Activated naive CD4-positive, alpha-beta T cell treated with anti-CD3 and anti-CD28 coated beads for 36 hours (primary cell): ENCODE data around the gene RAD51C. TPM values are rescaled to one million over a fixed set of nuclear protein-coding genes. Genes with fewer than 3 reads are reported as not detected.
"Not testable (repeated sequence)": the region's sequence is repeated elsewhere in the genome, so short reads cannot be mapped to it uniquely, and the experiment has no call there.

Experiments
- CTCF ChIA-PET: fragments of 350-600 bp; sonication (Branson Sonifier 250); formaldehyde crosslinking; loops from one replicate; lab custom pipeline; 2021; ENCODE audit warnings: antibody characterized with exemption; lab: Charles Lee
- DNase-seq: peaks from one replicate; pipeline ENCODE4 v3.0.0-alpha.2; 2020
- H3K27ac Mint-ChIP-seq: one replicate; pipeline ENCODE4 v1.8.0; 2021; ENCODE audit warnings: mild to moderate bottlenecking, mixed read lengths
- H3K27me3 Mint-ChIP-seq: one replicate; pipeline ENCODE4 v1.8.0; 2021; ENCODE audit warnings: low read depth, mixed read lengths
- H3K36me3 Mint-ChIP-seq: one replicate; pipeline ENCODE4 v1.8.0; 2021; ENCODE audit warnings: low read depth, mixed read lengths
- H3K4me1 Mint-ChIP-seq: one replicate; pipeline ENCODE4 v1.8.0; 2021; ENCODE audit warnings: low read depth, mixed read lengths
- H3K4me3 Mint-ChIP-seq: one replicate; pipeline ENCODE4 v1.8.0; 2021; ENCODE audit warnings: mild to moderate bottlenecking, moderate library complexity, mixed read lengths
- H3K9me3 Mint-ChIP-seq: one replicate; pipeline ENCODE4 v1.8.0; 2021; ENCODE audit warnings: mixed read lengths
- intact Hi-C: fragments of 100-400 bp; cut with micrococcal nuclease; formaldehyde crosslinking; loops from one replicate; pipeline ENCODE4 v1.15.1; 2023
- total RNA-seq, 2 experiments: library from RNA; stranded (reverse); gene quantifications; one replicate each; pipeline ENCODE4 v1.2.3, GENCODE V29; 2021

Gene RAD51C
- total RNA-seq, 2 experiments from 2014 or later: 57.7 to 64.6 TPM

DNA sequence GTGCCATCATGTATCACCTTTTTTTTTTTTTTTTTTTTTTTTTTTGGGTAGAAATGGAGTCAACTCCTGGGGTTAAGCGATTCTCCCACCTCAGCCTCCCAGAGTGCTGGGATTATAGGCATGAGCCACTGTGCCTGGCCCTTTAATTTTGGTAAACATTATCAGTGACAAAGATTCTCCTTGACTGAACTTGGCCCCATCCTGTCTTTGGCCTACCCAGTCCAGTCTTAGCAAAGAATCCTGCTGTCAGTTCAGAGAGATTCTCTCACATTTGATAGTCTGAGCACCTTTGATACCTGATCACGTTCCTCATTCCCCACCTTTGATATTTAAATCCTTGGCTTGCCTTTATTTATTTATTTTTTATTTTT, 11.5 kb downstream of the RAD51C start:
- no peak for DNase-seq
- Mint-ChIP-seq H3K4me3 (no peak overlapping the region), H3K36me3 (peaks cover 24% of the 10 kb centered on the region), H3K27me3 (no peaks in the 10 kb centered on the region), H3K9me3 (no peaks in the 10 kb centered on the region), H3K27ac (peak overlapping the region; percentile 71), H3K4me1 (peaks cover 30% of the 10 kb centered on the region)
- CTCF ChIA-PET: interaction anchor here (1.9 kb wide), 1 partner anchor 7 kb away, joined by 8 read pairs; no protein-coding TSS in a partner anchor
- intact Hi-C loops: loop anchor here (2.0 to 5.0 kb wide), 4 partner anchors 45 to 453 kb away; partner anchors contain the start of genes PRR11 and SKA2

DNA sequence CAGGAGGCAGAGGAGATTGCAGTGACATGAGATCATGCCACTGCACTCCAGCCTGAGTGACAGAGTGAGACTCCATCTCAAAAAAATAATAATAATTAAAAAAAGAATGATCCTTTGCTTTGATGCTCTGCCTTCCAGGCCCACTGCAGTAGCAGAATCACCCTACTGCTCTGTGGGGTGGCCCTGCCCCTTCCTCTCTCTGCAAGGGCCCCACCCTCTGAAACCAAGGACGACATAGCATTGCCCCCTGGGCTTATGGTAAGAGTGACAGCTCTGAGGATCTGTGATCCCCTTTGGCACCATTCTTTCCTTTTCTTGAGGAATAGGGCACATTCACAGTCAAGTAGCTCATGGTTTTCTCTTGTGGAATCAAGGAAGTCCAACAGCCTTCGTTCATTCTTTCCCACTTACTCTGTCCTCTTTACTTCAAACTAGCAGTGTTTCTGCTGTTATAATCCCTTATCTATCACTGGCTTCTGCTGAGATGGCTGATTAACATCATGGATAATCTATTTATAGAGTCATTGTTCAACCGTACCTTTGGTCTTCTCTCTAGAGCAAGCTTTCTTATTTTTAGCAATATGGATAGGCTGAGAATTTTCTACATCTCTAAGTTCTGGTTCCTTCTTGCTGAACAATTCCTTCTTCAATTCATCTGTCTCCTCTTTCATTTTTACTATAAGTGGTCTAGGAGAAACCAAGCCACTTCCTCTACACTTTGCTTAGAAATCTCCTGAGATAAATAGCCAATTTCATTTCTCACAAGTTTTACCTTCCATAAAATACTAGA, 14.1 kb downstream of the RAD51C start:
- Mint-ChIP-seq H3K4me1 (peaks cover 28% of the 10 kb centered on the region), H3K27ac (no peak overlapping the region), H3K4me3 (no peak overlapping the region), H3K27me3 (no peaks in the 10 kb centered on the region), H3K36me3 (peaks cover 24% of the 10 kb centered on the region), H3K9me3 (no peaks in the 10 kb centered on the region)
- CTCF ChIA-PET: no interaction called here
- intact Hi-C loops: no loop called here
- no peak for DNase-seq

DNA sequence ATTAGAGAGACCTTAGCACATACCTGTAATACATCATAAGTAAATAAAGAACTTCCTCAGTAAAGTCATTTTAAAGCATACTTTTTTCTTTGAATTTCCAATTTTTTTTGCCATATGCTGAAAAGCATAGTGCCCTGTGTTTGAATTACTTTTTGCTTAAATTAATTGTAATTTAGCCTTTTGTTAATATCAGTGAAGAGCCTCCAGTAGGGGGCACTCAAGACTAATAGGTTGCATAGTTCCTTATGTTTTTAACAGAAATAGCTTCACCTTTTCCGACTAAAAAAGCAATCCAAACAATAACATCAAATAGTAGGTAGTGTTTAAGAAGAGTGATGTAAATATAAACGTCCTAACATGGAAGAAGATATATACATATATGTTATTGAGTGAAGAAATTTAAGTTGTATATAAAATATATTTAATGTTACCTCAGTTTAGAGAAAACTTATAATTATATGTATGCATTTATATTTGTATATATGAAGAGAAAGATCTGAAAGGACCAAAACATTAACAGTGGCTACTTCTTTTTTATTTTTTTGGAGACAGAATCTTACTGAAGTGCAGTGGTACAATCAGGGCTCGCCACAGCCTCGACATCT, 18.6 kb downstream of the RAD51C start:
- Mint-ChIP-seq H3K9me3 (no peaks in the 10 kb centered on the region), H3K36me3 (peaks cover 24% of the 10 kb centered on the region), H3K27me3 (no peaks in the 10 kb centered on the region), H3K4me3 (no peak overlapping the region), H3K4me1 (peaks cover 8% of the 10 kb centered on the region), H3K27ac (no peak overlapping the region)
- intact Hi-C loops: loop anchor here (1.0 kb wide), 1 partner anchor 294 kb away; no protein-coding TSS in a partner anchor
- DNase-seq: peak; percentile 65
- CTCF ChIA-PET: interaction anchor here (0.6 to 1.8 kb wide), 12 partner anchors 8 to 358 kb away, joined by 3 to 15 read pairs (median 6); partner anchors contain the start of gene RAD51C

DNA sequence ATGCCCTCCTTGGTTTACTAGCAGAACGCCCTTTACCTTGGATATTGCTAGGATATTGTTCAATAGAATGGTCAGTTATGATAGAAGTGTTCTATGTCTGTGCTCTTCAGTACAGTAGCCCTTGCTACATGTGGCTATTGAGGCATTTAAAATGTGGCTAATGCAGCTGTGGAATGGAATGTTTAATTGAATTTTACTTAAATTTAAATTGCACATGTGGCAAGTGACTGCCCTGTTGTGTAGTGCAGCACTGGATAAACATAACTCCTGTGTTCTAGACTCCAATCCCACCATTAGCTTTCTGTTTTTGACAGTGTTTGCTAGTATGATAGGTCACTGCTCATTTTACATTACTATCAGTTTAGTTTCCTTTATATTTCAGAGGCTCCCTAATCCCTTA, 29.9 kb downstream of the RAD51C start:
- CTCF ChIA-PET: interaction anchor here (0.6 kb wide), 1 partner anchor 283 kb away, joined by 3 read pairs; no protein-coding TSS in a partner anchor
- Mint-ChIP-seq H3K9me3 (no peaks in the 10 kb centered on the region), H3K4me1 (no peaks in the 10 kb centered on the region), H3K36me3 (peaks cover 16% of the 10 kb centered on the region), H3K27me3 (no peaks in the 10 kb centered on the region), H3K27ac (no peak overlapping the region), H3K4me3 (no peak overlapping the region)
- DNase-seq: no peak
- intact Hi-C loops: no loop called here

DNA sequence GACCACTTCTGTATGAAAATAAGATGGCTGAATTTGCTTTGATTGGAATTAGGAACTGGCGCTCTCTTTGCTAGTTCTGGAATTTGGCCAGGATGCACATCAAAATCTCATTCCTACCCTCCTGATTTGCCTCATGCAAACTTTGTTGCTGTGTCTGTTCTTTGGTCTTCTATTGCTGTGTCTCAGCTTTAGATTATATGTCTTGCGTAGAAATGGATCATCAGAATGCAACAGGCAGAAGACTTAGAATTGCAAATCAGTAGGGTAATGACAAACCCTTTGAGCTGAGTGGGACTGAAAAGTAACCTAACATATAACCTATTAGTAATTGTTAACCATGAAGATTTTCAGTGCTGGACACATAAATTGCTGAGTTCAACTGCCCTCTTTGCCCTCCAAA, 30.3 kb downstream of the RAD51C start:
- H3K4me1 Mint-ChIP-seq: no peaks in the 10 kb centered on the region
- no peaks in the 10 kb centered on the region for H3K27me3 Mint-ChIP-seq
- no peak overlapping the region for H3K4me3 Mint-ChIP-seq
- intact Hi-C loops: no loop called here
- H3K36me3 Mint-ChIP-seq: peaks cover 16% of the 10 kb centered on the region
- DNase-seq: no peak
- H3K9me3 Mint-ChIP-seq: no peaks in the 10 kb centered on the region
- CTCF ChIA-PET: interaction anchor here (0.6 kb wide), 1 partner anchor 203 kb away, joined by 3 read pairs; no protein-coding TSS in a partner anchor
- H3K27ac Mint-ChIP-seq: no peak overlapping the region

DNA sequence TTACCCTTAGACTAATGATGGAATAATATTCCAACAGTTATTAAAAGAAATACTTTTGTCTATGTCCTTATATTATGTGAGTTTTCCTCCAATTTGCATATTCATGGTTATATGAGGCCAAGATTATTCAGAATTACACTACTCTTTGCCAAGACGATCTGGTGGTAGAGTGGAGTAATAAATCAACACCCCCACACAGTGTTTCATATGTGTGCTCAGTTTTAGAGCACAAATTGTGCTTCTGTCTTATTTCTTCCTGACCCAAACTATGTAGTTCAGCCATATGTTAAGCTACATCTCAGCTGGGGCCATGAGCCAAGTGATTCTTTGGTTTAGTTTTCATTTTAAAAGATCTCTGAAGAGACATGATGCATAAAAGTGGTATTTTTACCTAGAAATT, 36.4 kb downstream of the RAD51C start:
- H3K27ac Mint-ChIP-seq: no peak overlapping the region
- CTCF ChIA-PET: interaction anchor here (1.0 kb wide), 1 partner anchor 13 kb away, joined by 9 read pairs; no protein-coding TSS in a partner anchor

DNA sequence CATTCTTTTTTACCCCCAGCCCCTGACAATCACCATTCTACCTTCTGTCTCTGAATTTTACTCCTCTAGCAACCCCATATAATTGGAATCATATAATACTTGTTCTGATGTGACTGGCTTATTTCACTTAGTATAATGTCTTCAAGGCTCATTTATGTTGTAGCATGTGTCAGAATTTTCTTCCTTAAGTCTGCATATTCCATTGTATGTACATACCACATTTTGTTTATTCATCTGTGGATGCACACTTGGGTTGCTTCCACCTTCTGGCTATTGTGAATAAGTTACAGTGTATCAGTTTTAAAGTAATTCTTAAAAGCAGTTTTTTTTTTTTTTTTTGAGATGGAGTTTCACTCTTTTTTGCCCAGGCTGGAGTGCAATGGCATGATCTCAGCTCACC, 38.5 kb downstream of the RAD51C start:
- no peak for DNase-seq
- CTCF ChIA-PET: no interaction called here
- Mint-ChIP-seq H3K4me3 (no peak overlapping the region), H3K36me3 (peaks cover 8% of the 10 kb centered on the region), H3K9me3 (no peaks in the 10 kb centered on the region), H3K27ac (peak overlapping the region; percentile 10), H3K4me1 (no peaks in the 10 kb centered on the region), H3K27me3 (no peaks in the 10 kb centered on the region)
- intact Hi-C loops: no loop called here

More for the DNA sequence above, 36.4 kb downstream of the RAD51C start:
- no peaks in the 10 kb centered on the region for H3K27me3 Mint-ChIP-seq
- no peaks in the 10 kb centered on the region for H3K9me3 Mint-ChIP-seq
- intact Hi-C loops: no loop called here
- no peaks in the 10 kb centered on the region for H3K4me1 Mint-ChIP-seq
- no peak for DNase-seq
- H3K36me3 Mint-ChIP-seq: peaks cover 10% of the 10 kb centered on the region
- H3K4me3 Mint-ChIP-seq: no peak overlapping the region

DNA sequence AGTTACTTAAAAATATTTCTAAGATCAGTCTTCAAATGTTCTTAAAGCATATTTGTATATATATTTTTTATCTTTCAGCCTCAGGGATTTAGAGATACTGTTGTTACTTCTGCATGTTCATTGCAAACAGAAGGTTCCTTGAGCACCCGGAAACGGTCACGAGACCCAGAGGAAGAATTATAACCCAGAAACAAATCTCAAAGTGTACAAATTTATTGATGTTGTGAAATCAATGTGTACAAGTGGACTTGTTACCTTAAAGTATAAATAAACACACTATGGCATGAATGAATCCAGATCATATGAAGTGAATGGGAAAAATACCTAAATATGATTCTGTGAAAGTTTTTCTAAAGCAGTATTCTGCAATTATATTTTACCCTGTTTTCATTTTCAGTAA, 41.6 kb downstream of the RAD51C start:
- intact Hi-C loops: no loop called here
- H3K27me3 Mint-ChIP-seq: no peaks in the 10 kb centered on the region
- H3K4me1 Mint-ChIP-seq: no peaks in the 10 kb centered on the region
- H3K9me3 Mint-ChIP-seq: no peaks in the 10 kb centered on the region
- H3K4me3 Mint-ChIP-seq: no peak overlapping the region
- DNase-seq: no peak
- H3K36me3 Mint-ChIP-seq: peaks cover 5% of the 10 kb centered on the region
- CTCF ChIA-PET: no interaction called here
- no peak overlapping the region for H3K27ac Mint-ChIP-seq

DNA sequence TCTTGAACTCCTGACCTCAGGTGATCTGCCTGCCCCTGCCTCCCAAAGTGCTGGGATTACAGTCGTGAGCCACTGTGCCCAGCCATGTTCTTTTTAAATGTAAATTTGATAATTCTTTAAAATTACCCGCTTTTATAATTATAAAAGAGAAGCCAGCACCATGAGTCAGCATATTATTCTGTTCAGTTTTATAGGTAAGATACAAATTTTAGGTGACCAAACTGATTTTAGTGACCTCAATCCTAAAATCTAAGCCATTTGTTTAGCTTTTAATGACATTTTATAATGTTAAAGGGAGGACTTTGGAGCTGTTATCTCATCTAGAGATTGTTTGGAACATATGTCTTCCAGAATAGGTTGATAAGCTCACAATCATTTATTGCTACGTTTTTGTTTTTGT, 42.4 kb downstream of the RAD51C start:
- no peaks in the 10 kb centered on the region for H3K4me1 Mint-ChIP-seq
- CTCF ChIA-PET: no interaction called here
- no peaks in the 10 kb centered on the region for H3K27me3 Mint-ChIP-seq
- no peaks in the 10 kb centered on the region for H3K9me3 Mint-ChIP-seq
- peaks cover 5% of the 10 kb centered on the region for H3K36me3 Mint-ChIP-seq
- no peak for DNase-seq
- H3K4me3 Mint-ChIP-seq: no peak overlapping the region
- intact Hi-C loops: no loop called here
- no peak overlapping the region for H3K27ac Mint-ChIP-seq

DNA sequence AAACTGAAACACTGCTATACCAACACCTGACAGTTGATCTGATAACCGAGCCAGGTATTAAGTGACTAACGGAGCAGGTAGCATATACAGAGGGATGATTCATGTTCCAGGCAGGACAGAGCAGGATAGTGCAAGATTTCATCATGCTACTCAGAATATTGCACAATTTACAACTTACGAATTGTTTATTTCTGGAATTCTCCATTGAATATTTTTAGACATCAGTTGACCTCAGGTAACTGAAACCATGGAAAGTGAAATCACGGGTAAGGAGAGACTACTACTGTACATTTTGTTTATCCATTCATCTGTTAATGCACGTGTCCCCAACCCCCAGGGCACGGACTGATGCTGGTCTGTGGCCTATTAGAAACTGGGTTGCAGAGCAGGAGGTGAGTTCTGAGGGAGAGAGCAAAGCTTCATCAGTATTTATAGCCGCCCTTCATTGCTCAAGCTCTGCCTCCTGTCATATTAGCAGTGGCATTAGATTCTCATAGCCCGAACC, 48.8 kb downstream of the RAD51C start:
- DNase-seq: no peak
- H3K36me3 Mint-ChIP-seq: no peaks in the 10 kb centered on the region
- intact Hi-C loops: no loop called here
- no peak overlapping the region for H3K4me3 Mint-ChIP-seq
- H3K9me3 Mint-ChIP-seq: no peaks in the 10 kb centered on the region
- no peaks in the 10 kb centered on the region for H3K4me1 Mint-ChIP-seq
- CTCF ChIA-PET: no interaction called here
- H3K27ac Mint-ChIP-seq: no peak overlapping the region
- H3K27me3 Mint-ChIP-seq: no peaks in the 10 kb centered on the region

DNA sequence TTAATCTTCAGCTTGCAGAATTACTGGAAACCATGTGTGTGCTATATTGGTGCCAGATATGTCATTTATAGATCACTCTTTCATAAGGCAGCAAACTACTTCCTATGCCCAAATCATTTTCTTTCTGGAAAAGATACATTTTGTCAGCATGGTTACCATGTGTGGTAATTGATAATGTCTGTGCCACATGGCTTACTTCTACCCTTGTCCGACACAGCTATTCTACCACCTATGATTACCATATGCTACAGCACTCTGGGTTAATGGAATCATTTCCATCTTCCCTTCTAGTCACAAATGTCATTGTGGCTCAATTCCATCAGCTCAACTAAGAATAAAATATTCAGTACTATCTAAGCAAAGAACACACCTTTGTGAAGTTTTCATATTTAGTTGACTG, 55.3 kb downstream of the RAD51C start:
- no peaks in the 10 kb centered on the region for H3K36me3 Mint-ChIP-seq
- no peak overlapping the region for H3K4me3 Mint-ChIP-seq
- DNase-seq: no peak
- intact Hi-C loops: no loop called here
- CTCF ChIA-PET: interaction anchor here (0.6 kb wide), 1 partner anchor 30 kb away, joined by 5 read pairs; no protein-coding TSS in a partner anchor
- H3K4me1 Mint-ChIP-seq: no peaks in the 10 kb centered on the region
- H3K9me3 Mint-ChIP-seq: no peaks in the 10 kb centered on the region
- H3K27me3 Mint-ChIP-seq: no peaks in the 10 kb centered on the region
- H3K27ac Mint-ChIP-seq: no peak overlapping the region

DNA sequence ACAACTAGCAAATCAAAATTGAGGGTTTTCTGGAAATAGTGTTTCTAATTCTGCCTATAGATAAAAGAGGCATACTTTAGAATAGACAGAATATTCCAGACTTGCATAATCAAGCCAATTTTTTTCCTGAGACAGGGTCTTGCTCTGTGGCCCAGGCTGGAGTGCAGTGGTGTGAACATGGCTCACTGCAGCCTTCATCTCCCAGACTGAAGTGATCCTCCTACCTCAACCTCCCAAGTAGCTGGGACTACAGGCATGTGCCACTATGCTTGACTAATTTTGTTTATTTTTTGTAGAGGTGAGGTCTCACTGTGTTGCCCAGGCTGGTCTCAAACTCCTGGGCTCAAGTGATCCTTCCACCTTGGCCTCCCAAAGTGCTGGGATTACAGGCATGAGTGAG, 57.2 kb downstream of the RAD51C start:
- DNase-seq, H3K4me3 Mint-ChIP-seq, H3K9me3 Mint-ChIP-seq, H3K36me3 Mint-ChIP-seq, H3K27me3 Mint-ChIP-seq, intact Hi-C loops, H3K4me1 Mint-ChIP-seq, H3K27ac Mint-ChIP-seq: not testable (repeated sequence)
- CTCF ChIA-PET: interaction anchor here (1.7 kb wide), 1 partner anchor 162 kb away, joined by 3 read pairs; no protein-coding TSS in a partner anchor
